ENCODE measurements around the gene ATP6V0E2. TPM values are rescaled to one million over a fixed set of nuclear protein-coding genes. Genes with fewer than 3 reads are reported as not detected.

The ATP6V0E2 gene
- total RNA-seq, 2 experiments from 2014 or later = 69.0 to 76.1 TPM

- Mint-ChIP-seq H3K36me3 (ENCODE audit: low read depth) (no peaks in the 10 kb centered on the region), H3K27me3 (peaks cover 11% of the 10 kb centered on the region), H3K9me3 (no peaks in the 10 kb centered on the region), H3K4me3 (no peak overlapping the region), H3K4me1 (peaks cover under 1% of the 10 kb centered on the region), H3K27ac (no peak overlapping the region)
- ChIA-PET POLR2A (no interaction called here), CTCF (interaction anchor here (0.8 kb wide), 1 partner anchor 656 kb away, joined by 3 read pairs; no protein-coding TSS in a partner anchor)
- DNase-seq = no peak
These were observed 41.3 kb upstream of the ATP6V0E2 start for GRCh38 chr7:149832332-149833041.

- no peak overlapping the region for H3K4me3 Mint-ChIP-seq
- POLR2A ChIA-PET = no interaction called here
- peaks cover 11% of the 10 kb centered on the region for H3K27me3 Mint-ChIP-seq
- no peak overlapping the region for H3K27ac Mint-ChIP-seq
- peaks cover 1% of the 10 kb centered on the region for H3K36me3 Mint-ChIP-seq (ENCODE audit: low read depth)
- no peak for DNase-seq
- peaks cover 8% of the 10 kb centered on the region for H3K4me1 Mint-ChIP-seq
- H3K9me3 Mint-ChIP-seq = no peaks in the 10 kb centered on the region
- CTCF ChIA-PET = interaction anchor here (1.1 to 1.3 kb wide), 2 partner anchors 11 to 38 kb away, joined by 3 to 7 read pairs; no protein-coding TSS in a partner anchor
These were observed 40.2 kb upstream of the ATP6V0E2 start for GRCh38 chr7:149833495-149834130.

- Mint-ChIP-seq H3K4me1 (peaks cover 16% of the 10 kb centered on the region), H3K27ac (no peak overlapping the region), H3K4me3 (no peak overlapping the region), H3K36me3 (ENCODE audit: low read depth) (peaks cover 5% of the 10 kb centered on the region), H3K9me3 (no peaks in the 10 kb centered on the region), H3K27me3 (peaks cover 11% of the 10 kb centered on the region)
- no peak for DNase-seq
- ChIA-PET POLR2A (no interaction called here), CTCF (interaction anchor here (1.1 to 1.3 kb wide), 2 partner anchors 12 to 37 kb away, joined by 3 to 7 read pairs; no protein-coding TSS in a partner anchor)
These were observed 39.2 kb upstream of the ATP6V0E2 start for GRCh38 chr7:149834601-149835000.

- POLR2A ChIA-PET = no interaction called here
- peaks cover 8% of the 10 kb centered on the region for H3K36me3 Mint-ChIP-seq (ENCODE audit: low read depth)
- no peak overlapping the region for H3K4me3 Mint-ChIP-seq
- peaks cover 11% of the 10 kb centered on the region for H3K27me3 Mint-ChIP-seq
- H3K4me1 Mint-ChIP-seq = peaks cover 22% of the 10 kb centered on the region
- no peak overlapping the region for H3K27ac Mint-ChIP-seq
- CTCF ChIA-PET = interaction anchor here (0.7 to 1.2 kb wide), 2 partner anchors 14 to 573 kb away, joined by 3 read pairs; no protein-coding TSS in a partner anchor
- no peak for DNase-seq
- no peaks in the 10 kb centered on the region for H3K9me3 Mint-ChIP-seq
These were observed 37.3 kb upstream of the ATP6V0E2 start for GRCh38 chr7:149836434-149836833.

- DNase-seq = no peak
- H3K27me3 Mint-ChIP-seq = peaks cover 9% of the 10 kb centered on the region
- CTCF ChIA-PET = interaction anchor here (0.8 to 3.1 kb wide), 9 partner anchors 12 to 66 kb away, joined by 3 to 20 read pairs (median 5); no protein-coding TSS in a partner anchor
- POLR2A ChIA-PET = interaction anchor here (1.0 to 1.4 kb wide), 2 partner anchors 30 to 32 kb away, joined by 4 to 7 read pairs; no protein-coding TSS in a partner anchor
- no peaks in the 10 kb centered on the region for H3K9me3 Mint-ChIP-seq
- peaks cover 8% of the 10 kb centered on the region for H3K36me3 Mint-ChIP-seq (ENCODE audit: low read depth)
- peaks cover 25% of the 10 kb centered on the region for H3K4me1 Mint-ChIP-seq
- H3K4me3 Mint-ChIP-seq = peak overlapping the region; percentile 80
- H3K27ac Mint-ChIP-seq = no peak overlapping the region
These were observed 36.1 kb upstream of the ATP6V0E2 start for GRCh38 chr7:149837564-149838223.

- peak within 1 kb of the TSS; percentile 80 for H3K4me3 Mint-ChIP-seq
- peaks cover 8% of the 10 kb centered on the region for H3K36me3 Mint-ChIP-seq (ENCODE audit: low read depth)
- H3K27me3 Mint-ChIP-seq = peaks cover 7% of the 10 kb centered on the region
- DNase-seq = peak; percentile 97
- ChIA-PET CTCF (interaction anchor here (0.6 to 3.1 kb wide), 12 partner anchors 11 to 213 kb away, joined by 3 to 20 read pairs (median 4); no protein-coding TSS in a partner anchor), POLR2A (interaction anchor here (0.9 to 1.4 kb wide), 3 partner anchors 29 to 542 kb away, joined by 3 to 7 read pairs (median 4); no protein-coding TSS in a partner anchor)
- H3K27ac Mint-ChIP-seq = peak within 1 kb of the TSS; percentile 87
- peaks cover 25% of the 10 kb centered on the region for H3K4me1 Mint-ChIP-seq
- no peaks in the 10 kb centered on the region for H3K9me3 Mint-ChIP-seq
These were observed 35.4 kb upstream of the ATP6V0E2 start, which contains the start of gene ZNF862 for GRCh38 chr7:149838224-149838991. ZNF862 (plus strand) TSS chr7:149838375; CDS start chr7:149838612, 237 bp downstream.

- Mint-ChIP-seq H3K4me3 (peak overlapping the region; percentile 80), H3K27me3 (peaks cover 7% of the 10 kb centered on the region)
- POLR2A ChIA-PET = interaction anchor here (0.9 to 1.4 kb wide), 2 partner anchors 31 to 541 kb away, joined by 3 to 4 read pairs; no protein-coding TSS in a partner anchor
These were observed 34.8 kb upstream of the ATP6V0E2 start for GRCh38 chr7:149838992-149839408.

GRCh38 chr7:149839933-149840332 lies 33.8 kb upstream of the ATP6V0E2 start:
- peaks cover 8% of the 10 kb centered on the region for H3K36me3 Mint-ChIP-seq (ENCODE audit: low read depth)
- no peak for DNase-seq
- ChIA-PET CTCF (interaction anchor here (0.6 to 3.1 kb wide), 9 partner anchors 9 to 534 kb away, joined by 3 to 20 read pairs (median 4); no protein-coding TSS in a partner anchor), POLR2A (no interaction called here)
- H3K27me3 Mint-ChIP-seq = peaks cover 3% of the 10 kb centered on the region
- H3K9me3 Mint-ChIP-seq = no peaks in the 10 kb centered on the region
- peaks cover 26% of the 10 kb centered on the region for H3K4me1 Mint-ChIP-seq
- no peak overlapping the region for H3K27ac Mint-ChIP-seq
- H3K4me3 Mint-ChIP-seq = peak overlapping the region; percentile 80

More at GRCh38 chr7:149838992-149839408, 34.8 kb upstream of the ATP6V0E2 start:
- no peak for DNase-seq
- Mint-ChIP-seq H3K27ac (peak overlapping the region; percentile 58), H3K4me1 (peaks cover 26% of the 10 kb centered on the region), H3K36me3 (ENCODE audit: low read depth) (peaks cover 8% of the 10 kb centered on the region), H3K9me3 (no peaks in the 10 kb centered on the region)
- CTCF ChIA-PET = interaction anchor here (1.4 to 3.1 kb wide), 8 partner anchors 10 to 214 kb away, joined by 3 to 20 read pairs (median 4); no protein-coding TSS in a partner anchor

GRCh38 chr7:149843566-149843965 lies 30.2 kb upstream of the ATP6V0E2 start:
- CTCF ChIA-PET = interaction anchor here (0.6 to 1.0 kb wide), 2 partner anchors 11 to 356 kb away, joined by 4 read pairs; no protein-coding TSS in a partner anchor
- Mint-ChIP-seq H3K9me3 (no peaks in the 10 kb centered on the region), H3K36me3 (ENCODE audit: low read depth) (peaks cover 27% of the 10 kb centered on the region), H3K27me3 (no peaks in the 10 kb centered on the region), H3K4me1 (peaks cover 23% of the 10 kb centered on the region), H3K4me3 (no peak overlapping the region), H3K27ac (no peak overlapping the region)
- DNase-seq = no peak
- POLR2A ChIA-PET = no interaction called here

- DNase-seq = no peak
- CTCF ChIA-PET = interaction anchor here (1.0 kb wide), 1 partner anchor 10 kb away, joined by 4 read pairs; no protein-coding TSS in a partner anchor
These were observed 29.3 kb upstream of the ATP6V0E2 start for GRCh38 chr7:149844445-149844844.

GRCh38 chr7:149845257-149845980 lies 28.4 kb upstream of the ATP6V0E2 start:
- H3K27ac Mint-ChIP-seq = no peak overlapping the region
- no peak for DNase-seq
- peaks cover 15% of the 10 kb centered on the region for H3K4me1 Mint-ChIP-seq
- H3K9me3 Mint-ChIP-seq = no peaks in the 10 kb centered on the region
- H3K4me3 Mint-ChIP-seq = no peak overlapping the region
- CTCF ChIA-PET = no interaction called here
- POLR2A ChIA-PET = no interaction called here
- H3K36me3 Mint-ChIP-seq (ENCODE audit: low read depth) = peaks cover 35% of the 10 kb centered on the region
- H3K27me3 Mint-ChIP-seq = no peaks in the 10 kb centered on the region

More at GRCh38 chr7:149844445-149844844, 29.3 kb upstream of the ATP6V0E2 start:
- H3K27me3 Mint-ChIP-seq = no peaks in the 10 kb centered on the region
- H3K36me3 Mint-ChIP-seq (ENCODE audit: low read depth) = peaks cover 29% of the 10 kb centered on the region
- no peaks in the 10 kb centered on the region for H3K9me3 Mint-ChIP-seq
- H3K4me3 Mint-ChIP-seq = no peak overlapping the region
- H3K27ac Mint-ChIP-seq = no peak overlapping the region
- peaks cover 16% of the 10 kb centered on the region for H3K4me1 Mint-ChIP-seq
- POLR2A ChIA-PET = no interaction called here

Measured in activated CD4-positive, alpha-beta T cell treated with anti-CD3 and anti-CD28 coated beads, Interleukin-2, amount 10 ng/mL, durations not matched to agents 7 days and 5 days (primary cell).